C1 segment of cervical spinal cord (tissue), 14 donors: ENCODE data around the gene FRAS1.
"Not testable (repeated sequence)": the region's sequence is repeated elsewhere in the genome, so short reads cannot be mapped to it uniquely, and the experiment has no call there.

Experiments used
- DNase-seq, 14 donors: peaks; one replicate each; lab custom pipeline; 2025; lab: John Stamatoyannopoulos, UW

FRAS1 gene

GRCh38 chr4:78120144-78120880, 63.2 kb downstream of the FRAS1 start:
- DNase-seq: no peak

DNA sequence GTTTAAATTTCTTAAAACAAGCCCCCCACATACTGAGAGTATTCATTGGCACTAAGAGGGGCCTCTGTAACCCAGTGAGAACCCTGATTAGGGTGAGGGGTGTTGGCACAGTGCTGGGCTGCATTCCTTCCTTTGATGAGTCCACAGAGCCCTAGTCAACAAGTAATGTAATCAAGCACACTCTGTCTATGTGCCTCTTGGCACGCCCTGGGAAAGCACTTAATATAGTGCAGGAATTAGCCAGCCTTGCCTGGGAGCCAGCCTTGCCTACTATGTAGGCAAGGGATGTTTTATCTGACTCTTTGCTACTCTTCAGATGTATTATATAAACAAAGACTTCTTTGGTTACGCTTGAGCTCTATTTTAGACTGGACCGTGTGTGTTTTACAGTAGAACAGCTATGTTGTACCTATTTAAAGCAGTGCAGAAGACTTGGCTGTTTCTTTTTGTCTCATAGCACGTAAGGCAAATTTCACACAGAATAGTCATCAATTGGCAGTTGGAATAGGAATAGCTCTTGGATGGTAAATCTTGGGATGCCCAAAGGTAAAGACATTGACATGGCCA, 64.3 kb downstream of the FRAS1 start:
- DNase-seq: no peak

DNA sequence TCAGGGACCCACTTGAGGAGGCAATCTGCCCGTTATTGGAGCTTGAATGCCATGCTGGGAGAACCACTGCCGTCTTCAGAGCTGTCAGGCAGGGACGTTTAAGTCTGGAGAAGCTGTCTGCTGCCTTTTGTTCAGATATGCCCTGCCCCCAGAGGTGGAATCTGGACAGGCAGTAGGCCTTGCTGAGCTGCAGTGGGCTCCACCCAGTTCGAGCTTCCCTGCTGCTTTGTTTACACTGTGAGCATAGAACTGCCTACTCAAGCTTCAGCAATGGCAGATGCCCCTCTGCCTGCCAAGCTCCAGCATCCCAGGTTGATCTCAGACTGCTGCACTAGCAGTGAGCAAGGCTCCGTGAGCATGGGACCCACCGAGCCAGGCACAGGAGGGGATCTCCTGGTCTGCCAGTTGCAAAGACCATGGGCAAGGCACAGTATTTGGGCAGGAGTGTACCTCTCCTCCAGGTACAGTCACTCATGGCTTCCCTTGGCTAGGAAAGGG, 68.8 kb downstream of the FRAS1 start:
- not testable (repeated sequence) for DNase-seq

DNA sequence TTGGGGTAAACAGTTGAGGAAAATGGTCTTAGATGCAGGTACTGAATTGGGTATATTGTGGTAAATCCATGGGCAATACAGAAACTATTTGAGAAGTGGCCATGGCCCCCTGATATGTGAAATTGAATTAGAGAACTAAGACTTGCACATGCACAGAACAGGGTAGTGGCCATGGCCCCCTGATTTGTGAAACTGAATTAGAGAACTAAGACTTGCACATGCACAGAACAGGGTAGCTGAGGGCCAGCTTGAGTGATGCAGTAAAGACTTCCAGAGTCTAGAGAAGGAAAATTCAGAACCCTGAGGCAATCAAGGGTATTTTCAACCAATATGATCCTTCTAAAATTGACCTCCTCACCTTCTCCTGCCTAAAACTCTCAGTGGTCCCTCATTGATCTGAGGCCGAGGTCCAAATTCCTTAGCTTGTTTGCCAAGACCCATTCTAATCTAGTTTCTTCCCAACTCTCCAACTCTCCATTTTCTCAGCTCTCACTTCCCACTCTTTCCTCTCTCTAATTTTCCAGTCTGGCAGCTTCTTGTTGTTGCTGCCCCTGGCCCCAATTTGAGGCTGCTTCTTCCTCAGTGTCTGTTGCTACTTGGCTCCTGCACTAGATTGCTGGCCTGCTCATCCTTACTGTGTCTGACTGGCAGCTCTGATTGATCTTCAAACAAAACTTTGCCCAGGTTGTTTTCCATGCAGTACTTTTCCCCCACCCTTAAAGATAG, 72.4 kb downstream of the FRAS1 start:
- DNase-seq: no peak

GRCh38 chr4:78131403-78131802, 74.3 kb downstream of the FRAS1 start:
- no peak for DNase-seq

DNA sequence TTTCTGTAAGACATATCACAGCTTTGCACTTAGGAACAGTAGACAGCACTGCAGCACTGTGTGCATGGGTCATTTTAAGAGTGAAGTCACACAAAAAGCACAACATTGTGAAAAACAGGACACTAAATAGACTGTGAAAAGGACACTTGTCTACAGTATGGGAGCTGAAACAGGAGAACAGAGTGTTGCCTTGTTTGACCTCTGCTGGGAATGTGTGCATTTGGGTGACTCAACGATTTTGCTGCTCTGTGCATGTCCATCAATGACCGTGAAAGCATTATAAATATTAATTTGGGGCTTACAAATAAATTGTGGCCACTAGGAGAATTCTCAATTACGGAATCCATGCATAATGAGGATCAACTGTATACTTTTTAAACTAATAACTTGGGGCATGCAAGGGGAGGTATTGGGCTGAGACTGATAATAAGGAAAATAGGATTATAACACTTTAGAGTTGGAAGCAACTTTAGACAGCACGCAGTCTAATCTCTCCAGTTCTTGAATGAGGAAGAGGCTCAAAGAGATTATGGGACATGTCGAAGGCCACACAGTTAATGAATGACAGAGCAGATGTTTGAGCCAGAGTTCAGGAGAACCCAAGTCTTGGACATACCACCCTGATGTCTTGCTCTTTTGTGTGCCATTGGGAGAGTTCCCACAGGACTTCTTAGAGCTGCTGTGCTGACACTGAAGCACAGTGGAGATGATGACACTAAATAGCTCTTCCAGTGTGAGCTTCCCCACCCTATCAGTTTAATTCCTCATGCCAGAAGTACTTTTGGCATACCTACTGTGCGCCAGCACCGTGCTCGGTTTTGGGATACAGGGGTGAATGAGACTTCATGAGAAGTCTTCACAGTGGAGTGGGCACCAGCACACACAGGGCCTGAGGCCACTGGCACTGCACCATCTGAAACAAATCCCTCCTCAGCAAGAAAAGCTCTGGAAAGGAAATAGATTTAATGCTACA, 79.3 kb downstream of the FRAS1 start:
- DNase-seq: no peak

- DNase-seq: no peak
Measured at GRCh38 chr4:78137532-78137931, 80.4 kb downstream of the FRAS1 start.

DNA sequence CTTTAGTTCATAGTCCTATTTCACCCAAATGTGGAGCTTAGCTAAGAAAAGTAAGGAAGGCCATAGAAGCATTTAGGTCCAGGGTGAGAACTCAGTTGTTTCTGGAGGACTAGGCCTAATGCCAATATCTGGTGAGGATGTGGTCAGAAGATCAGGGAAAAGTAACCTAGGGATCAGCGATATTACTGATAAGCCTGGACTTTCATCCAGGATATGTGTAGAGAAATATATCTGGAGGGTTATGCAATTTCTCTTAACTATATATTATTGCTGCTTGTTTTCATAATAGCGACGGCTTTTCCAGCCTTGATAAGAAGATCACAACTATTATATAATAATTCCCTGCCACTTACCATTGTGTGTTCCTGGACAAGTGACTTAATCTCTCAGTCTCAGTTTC, 81.1 kb downstream of the FRAS1 start:
- no peak for DNase-seq

DNA sequence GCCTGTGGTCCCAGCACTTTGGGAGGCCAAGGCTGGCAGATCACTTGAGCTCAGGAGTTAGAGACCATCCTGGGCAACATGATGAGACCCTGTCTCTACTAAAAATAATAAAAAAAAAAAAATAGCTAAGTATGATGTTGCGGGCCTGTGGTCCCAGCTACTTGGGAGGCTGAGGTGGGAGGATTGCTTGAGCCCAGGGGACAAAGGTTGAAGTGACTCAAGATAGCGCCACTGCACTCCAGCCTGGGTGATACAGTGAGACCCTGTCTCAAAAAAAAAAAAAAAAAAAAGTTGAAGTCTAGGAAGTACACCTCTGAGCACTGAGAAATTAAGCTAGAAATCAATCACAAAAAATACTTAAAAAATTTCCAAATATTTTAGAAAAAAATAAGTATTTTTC, 86.5 kb downstream of the FRAS1 start:
- no peak for DNase-seq

- DNase-seq: no peak
Measured at GRCh38 chr4:78145008-78145407, 87.9 kb downstream of the FRAS1 start.

GRCh38 chr4:78145622-78146021, 88.5 kb downstream of the FRAS1 start:
- no peak for DNase-seq

DNA sequence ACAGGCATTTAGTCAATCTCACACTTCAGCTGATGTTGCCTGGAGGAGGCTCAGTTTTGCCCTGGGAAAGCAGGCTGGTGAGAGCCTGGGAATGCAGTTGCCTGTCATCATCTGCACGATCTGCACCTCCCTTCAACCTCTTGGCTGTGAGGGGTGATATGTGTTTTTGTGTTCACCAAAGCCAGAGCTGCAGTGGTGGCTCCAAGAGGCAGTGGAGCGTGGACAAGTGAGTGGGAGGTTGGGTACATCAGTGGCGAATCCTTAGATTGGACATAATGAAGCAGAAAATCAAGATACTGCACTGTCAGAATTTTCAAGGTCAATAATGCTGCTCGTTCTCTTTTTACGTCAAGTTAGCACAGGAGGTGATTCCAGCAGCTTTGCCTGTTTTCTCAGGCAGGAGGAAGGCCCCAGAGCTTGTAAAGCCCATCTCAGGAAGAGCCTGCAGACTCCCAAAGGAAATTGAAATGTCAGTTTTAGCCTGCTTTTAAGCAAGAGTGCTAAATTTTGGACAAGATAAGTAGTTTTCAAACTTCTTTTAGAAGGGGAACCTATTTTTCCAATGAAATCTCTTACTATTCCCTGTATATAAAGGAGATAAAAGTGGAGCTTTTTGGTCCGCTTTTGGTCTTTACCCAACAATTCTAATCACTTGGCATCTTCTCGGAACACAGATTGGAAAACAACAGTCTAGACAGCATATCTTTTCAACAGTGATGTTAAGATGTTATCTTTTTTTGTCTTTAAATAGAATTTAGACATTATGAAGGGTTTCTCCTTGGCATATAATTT, 92.8 kb downstream of the FRAS1 start:
- no peak for DNase-seq

DNA sequence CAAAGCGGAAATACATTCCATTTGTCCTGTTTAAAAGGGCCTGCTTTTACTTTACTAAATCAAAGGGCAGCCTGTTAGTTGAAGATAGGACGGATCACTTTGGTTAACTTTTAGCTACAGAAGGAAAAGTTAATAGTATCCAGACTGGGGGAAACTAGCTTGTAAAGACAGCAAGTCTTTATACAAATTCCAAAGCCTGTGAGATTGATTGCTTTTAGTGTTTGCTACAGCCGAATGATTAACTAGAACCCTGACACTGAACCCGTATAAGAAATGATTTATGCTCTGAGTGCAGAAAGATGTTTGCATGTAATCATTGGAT, 93.4 kb downstream of the FRAS1 start:
- DNase-seq: no peak

DNA sequence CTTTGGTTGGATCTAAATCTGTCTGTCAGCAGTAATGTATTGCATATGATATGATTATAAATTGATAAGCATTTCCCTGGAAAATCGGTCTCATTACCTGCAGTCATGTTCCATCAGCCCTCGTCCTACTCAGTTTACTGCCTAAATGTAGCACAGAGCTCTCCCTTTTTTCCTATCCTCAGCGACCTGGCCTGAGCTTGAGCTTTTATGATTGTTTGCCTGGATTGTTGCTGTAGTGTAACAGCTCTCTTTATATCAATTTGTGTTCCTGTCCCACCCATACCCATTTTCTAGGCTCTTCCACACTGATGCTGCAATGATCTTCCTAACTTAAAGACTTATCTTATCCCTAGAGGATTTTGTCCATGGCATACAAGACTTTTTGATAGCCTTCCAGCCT, 95.7 kb downstream of the FRAS1 start:
- no peak for DNase-seq

- DNase-seq: no peak
Measured at GRCh38 chr4:78154972-78155590, 98.0 kb downstream of the FRAS1 start.

GRCh38 chr4:78155616-78156105, 98.5 kb downstream of the FRAS1 start:
- DNase-seq: no peak

DNA sequence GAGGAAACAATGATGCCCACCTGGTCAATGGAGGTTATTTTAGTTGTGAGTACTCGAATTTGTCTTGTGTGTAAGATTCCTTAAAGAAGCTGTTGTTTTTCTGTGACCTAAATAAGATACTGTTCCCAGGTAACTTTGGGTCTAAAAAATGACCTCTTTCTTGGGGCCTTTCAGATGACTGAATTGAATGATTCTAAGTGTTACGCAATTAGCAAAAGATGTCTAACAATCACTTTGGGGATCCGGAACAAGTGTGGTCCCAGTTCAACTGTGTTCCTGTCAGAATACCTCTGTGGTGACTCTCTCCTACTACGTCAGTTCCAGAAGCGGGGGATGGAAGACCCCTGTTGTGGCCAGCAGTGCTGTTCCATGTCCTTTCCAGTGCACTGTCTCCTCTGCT, 99.4 kb downstream of the FRAS1 start:
- no peak for DNase-seq

- no peak for DNase-seq
Measured at GRCh38 chr4:78162342-78162741, 105.2 kb downstream of the FRAS1 start.

DNA sequence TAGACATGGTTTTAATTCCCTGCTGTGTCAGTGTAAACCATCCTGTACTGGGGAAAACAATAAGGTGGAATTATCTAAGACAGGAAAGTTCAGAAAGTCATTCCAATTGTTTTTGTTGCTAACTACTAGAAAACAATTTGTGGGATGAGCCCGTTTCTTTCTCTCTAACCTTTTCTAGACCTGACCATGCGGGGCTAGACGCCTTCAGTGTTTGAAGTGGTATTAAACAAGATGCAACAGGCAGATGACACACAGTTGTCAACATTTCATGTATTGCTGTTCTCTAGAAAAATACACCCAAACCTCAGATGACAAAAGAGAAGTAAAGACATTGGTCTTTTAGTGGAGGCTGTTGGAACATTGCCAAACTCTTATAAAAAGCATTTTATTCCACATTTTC, 105.7 kb downstream of the FRAS1 start:
- DNase-seq: no peak

DNA sequence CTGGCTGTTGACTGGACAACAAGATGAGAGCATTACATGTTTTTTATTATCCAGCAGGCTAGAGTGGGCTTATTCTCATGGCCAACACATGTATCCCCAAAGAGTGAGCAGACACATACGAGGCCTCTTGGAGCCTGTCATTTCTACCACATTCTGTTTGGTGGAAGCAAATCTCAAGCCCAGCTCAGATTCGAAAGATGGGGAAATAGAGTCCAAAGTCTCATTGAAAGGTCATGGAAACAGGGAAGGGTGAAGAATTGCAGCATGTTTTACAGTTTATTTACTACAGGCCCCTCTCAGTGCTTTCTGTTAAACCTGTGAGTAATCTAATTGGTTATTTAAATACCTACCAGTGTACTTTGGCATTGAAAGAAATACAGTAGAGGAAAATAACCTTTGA, 108.6 kb downstream of the FRAS1 start:
- DNase-seq: no peak
